Measurements from ENCODE around the gene NKAIN2. TPM values are rescaled to one million over a fixed set of nuclear protein-coding genes. Genes with fewer than 3 reads are reported as not detected.
"Not testable (repeated sequence)": the region's sequence is repeated elsewhere in the genome, so short reads cannot be mapped to it uniquely, and the experiment has no call there.

Gene NKAIN2
- total RNA-seq, 1 experiment from 2014 or later: not detected

DNA sequence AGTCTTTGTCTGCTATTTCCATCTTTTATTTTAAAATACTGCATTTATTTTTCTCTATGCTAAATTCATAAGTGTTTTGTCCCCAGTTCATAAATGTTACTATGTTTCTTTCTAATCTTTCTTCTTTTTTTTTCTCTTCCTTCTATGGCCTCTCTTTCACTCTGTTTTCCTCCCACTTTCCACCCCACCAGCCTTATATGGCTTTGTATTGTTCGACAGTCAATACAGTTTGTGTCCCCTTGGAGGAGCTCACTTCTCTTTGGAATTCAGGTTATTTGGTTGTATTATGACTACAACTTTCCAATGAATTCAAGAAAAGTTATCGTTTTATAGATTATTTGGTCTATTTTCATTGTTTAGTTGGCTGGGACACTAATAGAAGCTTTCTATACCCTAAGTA, 393.5 kb downstream of the NKAIN2 start:
- peak; percentile 3 for DNase-seq (ENCODE audit: low read depth)

DNA sequence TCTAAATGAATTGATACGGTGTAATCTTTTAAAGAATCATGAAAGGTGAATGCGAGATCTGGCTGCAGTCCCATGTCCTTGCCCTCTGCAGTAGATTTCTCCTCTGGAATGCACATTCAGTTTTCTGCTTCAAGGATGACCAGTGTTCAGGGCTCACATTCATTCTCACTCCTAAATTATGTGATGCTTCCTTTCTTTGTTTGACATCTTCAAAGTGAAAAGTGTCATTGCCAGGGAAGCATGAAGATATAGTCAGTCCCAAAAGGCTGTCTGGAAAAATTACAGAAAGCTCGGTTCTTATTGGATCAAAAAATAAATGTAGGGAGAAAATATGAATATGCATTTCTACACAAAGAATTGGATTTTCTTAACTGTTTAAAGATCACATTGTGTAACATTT, 395.6 kb downstream of the NKAIN2 start:
- DNase-seq (ENCODE audit: low read depth): no peak

DNA sequence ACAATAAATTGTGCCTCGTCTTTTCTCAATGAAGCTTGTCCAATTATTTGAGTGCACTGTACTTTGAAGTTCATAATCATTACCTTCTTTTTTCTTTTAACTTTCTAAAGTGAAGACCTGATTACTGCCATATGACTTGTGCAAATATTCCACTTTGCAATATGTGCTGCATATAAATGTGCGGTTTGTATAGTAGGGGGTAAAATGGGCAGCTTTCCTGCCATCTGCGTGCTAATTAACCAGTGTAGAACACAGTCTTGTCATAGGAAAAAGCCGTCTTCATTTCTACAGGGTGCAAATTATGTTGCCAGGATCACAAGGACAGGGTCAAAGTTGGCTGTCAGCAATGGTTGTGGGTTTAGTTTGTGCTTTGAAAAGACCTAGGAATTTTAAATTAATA, 397.0 kb downstream of the NKAIN2 start:
- no peak for DNase-seq (ENCODE audit: low read depth)

DNA sequence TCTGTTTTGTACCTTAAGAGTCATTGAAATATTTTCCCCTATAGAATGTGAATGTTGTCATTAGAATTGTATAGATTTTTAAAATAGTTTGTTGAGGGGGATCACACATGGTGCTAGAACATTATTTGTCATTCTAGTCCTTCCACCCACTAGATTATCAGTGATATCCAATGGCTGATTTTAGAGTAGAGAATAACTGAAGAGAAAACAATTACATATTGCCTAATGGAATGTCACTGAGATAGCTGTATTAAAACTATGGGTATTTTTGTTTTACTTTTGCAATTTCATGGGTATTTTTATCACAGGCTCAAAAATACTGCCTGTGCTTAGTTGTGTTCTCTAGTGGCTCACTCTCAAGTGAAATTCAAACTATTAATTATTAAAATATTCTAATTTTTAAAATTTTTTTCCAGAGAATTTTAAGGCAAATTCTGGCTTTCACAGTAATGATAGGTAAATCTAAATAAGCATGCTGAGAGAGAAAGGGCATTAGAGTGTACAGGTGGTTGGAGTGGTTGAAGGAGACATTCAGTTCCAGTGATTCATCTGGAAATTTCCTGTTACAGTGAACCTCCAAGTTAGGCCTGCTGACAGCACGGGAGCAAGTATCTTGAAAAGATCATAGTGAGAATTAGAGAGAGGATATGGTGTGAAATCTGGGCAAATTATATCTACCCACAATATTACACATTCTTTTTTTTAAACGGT, 399.6 kb downstream of the NKAIN2 start:
- DNase-seq (ENCODE audit: low read depth): peak; percentile 66

DNA sequence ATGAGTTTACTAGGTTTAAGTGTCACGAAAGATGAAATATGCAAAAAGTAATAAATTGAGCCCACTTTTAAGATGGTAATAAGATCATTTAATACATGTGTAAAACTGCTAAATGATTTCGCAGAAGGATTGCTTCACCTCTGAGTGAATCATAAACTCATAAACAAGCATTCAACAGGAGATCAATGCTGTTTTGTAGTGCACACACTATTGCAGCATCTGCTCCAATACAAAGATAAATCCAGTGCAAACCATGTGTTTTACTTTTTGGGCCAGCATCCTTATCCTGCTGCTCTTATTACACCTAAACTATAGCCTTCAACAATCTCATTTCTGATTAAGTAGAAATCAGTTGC, 400.1 kb downstream of the NKAIN2 start:
- DNase-seq (ENCODE audit: low read depth): no peak

DNA sequence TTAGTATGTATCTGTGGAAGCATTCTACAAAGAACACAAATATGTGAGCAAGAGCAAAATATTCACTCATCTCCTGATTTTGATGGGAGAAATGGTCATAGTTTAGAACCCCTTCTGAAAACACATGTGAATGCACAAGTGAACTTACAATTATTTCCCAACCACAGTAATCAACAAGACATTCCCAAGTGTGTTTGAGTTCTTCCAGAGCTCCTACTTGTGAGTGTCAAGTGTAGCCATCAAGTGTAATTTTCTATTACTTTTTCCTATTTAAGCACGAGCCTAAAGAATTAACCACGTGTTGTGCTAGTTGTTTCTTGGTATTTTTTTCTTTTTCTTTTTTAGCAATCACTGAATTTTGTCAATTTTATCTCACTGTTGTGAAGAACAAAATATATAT, 402.3 kb downstream of the NKAIN2 start:
- no peak for DNase-seq (ENCODE audit: low read depth)

DNA sequence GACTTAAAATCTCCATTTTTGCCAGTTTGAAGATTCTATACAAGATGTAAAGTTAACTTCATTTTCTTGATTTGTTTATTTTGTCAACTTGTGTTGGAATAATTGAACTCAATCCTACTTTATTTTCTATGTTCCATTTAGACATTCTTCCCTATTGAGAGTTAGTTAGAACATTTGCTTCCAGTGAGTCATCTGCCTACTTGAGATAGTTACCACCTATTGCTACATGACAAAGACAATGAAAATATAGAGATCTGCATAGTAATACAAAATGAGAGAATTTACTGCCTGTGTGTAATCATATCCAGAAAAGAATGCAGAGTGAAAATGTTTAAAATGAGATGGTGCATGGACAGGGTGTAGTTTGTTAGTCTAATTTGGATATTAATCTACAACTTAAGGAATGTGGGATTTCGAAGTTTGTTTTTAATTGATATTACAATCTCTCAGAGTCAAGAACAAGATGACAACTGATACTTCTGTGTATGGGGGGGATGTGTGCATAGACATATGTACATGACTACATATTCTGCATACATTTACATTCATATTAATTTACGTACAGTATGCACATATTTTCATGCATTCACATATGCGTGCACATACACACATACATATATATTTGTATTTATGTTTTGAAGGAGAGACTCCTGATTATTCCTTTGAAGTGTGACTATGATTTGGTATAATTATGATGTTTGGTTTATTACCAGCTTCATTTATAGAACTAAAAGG, 420.1 kb downstream of the NKAIN2 start:
- DNase-seq (ENCODE audit: low read depth): peak; percentile 47

DNA sequence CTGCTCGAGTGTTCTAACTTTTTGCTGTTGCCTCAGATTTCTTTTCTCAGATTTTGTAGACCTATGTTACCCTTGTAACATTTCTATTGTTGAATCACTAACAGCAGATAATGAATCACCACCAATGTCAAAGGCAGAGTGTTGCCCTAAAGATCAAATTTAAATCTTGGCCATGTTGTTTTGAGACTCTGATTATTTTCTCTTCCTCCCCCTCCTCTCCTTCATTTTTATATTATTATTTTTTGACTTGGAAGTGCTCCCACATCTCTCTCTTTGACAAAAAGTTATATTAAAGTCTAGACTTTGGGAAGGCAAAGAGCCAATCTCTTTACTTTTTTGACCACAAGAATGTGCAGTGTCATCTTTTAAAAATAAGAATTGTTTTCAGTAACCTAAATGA, 422.7 kb downstream of the NKAIN2 start:
- DNase-seq (ENCODE audit: low read depth): peak; percentile 51

DNA sequence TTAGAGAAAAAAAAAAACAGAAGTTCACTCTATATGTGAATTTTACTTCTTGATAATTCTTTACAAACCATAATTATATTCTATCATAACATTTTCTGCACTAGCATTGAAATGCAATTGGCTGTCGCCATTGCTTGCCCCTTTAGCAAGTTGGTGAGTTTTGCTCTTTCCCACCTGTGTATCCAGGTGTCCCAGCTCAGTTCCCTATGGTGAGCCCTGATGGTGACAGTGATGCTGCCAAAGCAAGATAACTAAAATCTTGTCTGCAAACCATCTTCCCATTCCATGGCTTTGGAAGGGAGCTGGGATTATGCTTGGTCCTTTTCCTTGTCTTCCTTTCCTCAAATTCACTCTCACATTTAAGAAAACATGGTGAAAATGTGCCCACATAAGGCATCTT, 429.6 kb downstream of the NKAIN2 start:
- DNase-seq (ENCODE audit: low read depth): no peak

DNA sequence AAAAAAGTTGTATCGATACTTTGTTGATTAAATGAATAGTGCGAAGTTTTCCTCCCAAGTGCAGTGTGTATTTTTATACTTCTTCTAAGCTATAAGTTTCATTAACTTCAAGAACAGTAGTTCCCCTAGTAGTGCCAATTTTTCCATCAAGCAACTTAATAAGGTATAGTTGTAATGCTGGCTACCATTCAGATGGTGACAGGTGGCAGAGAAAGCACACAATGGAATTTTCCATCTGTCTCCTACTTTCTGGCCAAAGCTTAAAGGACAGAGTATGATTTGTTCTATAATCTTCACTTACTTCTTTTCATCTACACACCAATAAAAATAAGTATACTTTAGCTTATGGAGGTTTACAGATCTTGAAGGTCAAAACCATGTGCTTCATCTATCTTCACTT, 431.1 kb downstream of the NKAIN2 start:
- DNase-seq (ENCODE audit: low read depth): no peak

DNA sequence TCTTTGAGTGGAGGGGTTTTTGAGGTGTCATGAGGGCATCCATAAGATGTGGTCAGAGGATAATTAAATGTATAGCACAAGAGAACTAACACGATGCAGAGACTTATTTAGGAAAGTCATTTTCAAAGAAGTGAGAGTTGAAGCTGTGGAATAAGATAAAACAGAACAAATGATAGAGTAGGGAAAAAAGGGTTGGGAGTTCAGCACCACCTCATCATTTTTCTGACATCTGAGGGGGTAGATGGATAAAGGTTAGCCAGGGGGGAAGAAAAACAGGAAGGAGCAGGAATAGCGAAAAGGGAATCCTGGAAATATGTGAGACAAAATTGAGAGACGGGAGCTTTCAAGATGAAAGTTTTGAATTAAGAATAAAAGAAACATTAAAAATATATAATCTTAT, 434.2 kb downstream of the NKAIN2 start:
- DNase-seq (ENCODE audit: low read depth): no peak

DNA sequence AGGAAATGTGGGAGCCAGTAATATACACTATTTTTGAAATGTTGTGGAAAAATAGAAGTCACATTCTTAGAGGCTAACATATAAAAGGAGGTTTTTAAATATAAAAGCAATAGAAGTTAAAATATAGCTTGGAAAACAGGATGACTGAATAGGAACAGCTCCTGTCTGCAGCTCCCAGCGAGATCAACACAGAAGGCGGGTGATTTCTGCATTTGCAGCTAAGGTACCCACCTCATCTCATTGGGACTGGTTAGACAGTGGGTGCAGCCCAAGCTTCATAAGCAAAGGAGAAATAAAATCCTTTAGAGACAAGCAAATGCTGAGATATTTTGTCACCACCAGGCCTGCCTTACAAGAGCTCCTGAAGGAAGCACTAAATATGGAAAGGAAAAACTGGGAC, 434.7 kb downstream of the NKAIN2 start:
- DNase-seq (ENCODE audit: low read depth): not testable (repeated sequence)

DNA sequence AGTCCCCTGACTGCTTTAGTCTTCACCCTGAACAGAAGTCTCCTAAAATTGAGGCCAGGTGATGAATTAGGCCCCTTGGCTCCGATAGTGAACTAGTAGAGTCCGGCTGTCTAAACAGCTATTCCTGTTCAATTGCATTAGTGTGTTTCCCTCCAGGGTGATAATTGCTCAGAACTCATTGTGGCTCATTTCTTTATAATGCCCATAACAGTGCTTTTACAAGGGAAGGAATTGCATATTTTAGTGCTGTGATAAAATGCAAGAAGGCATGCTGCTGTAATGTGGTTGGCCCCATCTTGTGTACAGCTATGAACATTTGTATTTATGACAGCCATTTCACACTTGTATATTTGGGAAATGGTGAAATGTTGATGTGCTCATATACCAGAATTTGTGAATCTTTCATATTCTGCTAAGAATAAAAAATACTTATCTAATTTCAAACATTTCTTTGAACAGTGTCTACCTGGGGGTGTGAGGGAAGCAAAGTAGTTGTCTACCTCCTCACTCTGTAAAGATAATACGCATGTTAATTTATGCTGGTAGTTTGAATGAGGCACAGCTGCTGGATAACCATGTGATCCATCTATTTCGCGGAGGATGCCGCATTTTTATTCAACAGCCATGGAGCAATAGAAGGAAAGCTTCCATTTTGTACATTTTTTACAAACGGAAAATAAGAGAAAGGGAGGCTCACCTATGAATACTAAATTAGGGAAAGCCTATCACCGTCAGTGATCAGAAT, 451.4 kb downstream of the NKAIN2 start:
- no peak for DNase-seq (ENCODE audit: low read depth)

DNA sequence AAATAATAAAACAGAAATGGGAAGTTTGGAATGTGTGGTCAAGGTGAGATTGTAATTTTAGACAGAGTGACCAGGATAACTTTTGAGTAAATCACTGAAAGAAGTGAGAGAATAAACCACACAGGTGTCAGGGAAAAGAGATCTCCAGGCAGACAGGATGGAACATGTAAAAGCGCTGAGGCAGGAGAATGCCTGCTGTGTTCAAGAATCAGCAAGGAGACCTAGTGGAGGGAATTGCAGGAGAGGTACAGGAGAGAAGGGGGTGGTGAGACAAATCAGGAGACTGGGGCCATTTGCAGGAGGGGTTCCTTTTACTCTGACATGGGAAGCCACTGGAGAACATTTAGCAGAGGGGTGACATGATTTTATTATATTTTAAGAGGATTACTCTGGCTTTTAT, 456.7 kb downstream of the NKAIN2 start:
- DNase-seq (ENCODE audit: low read depth): no peak

DNA sequence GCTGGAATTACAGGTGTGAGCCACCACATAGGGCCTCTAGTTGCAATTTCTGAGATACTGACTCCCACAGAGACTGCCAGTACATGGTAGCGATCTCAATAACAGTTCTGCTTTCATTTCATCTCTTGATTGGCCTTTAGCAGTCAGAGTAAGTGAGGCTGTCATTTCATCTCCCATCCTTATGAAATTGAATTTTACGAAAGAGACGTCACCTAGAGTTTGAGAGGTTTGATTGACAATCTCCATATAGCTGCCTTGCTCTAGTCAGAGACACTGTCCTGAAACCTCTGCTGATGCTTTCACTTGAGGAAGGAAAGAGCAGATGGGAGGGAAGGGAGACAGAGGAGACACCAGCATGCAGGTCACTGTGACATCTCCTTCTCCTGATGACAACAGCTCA, 466.1 kb downstream of the NKAIN2 start:
- DNase-seq (ENCODE audit: low read depth): no peak

DNA sequence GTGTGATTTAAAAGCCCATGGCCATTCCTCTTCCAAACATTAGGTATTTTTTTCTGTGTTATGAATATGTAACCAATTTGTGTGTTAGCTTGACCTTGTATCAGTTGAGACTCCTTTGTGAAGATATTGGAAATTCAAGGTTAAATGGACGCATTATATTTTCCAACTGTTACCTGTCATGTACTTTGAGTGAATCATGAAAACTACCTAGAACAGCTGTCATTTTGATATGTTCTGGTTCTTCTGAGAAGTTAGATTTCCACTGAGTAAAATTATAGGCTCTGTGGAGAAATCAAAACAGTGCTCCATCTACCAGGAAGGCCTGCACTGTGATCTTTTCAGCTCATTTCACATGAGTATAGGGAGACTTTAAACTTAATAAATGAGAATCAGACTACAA, 470.0 kb downstream of the NKAIN2 start:
- no peak for DNase-seq (ENCODE audit: low read depth)

DNA sequence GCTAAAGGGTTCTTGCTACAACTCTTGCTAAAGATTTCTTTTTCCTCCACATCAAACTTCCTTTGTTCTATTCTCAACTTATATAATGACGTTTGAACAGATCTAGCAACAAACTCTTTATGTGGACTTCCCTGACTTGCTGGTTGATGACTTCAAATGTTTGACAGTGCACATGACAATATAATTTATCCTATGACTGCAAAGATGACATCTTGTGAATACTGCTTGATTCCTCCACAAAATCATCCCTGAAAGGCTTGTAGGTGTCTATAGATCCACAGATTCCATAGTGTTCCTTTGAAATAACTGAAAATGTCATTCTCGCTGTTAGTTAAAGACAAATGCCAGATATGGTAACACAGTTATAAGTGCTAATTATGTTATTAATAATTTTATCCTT, 478.9 kb downstream of the NKAIN2 start:
- DNase-seq (ENCODE audit: low read depth): no peak

DNA sequence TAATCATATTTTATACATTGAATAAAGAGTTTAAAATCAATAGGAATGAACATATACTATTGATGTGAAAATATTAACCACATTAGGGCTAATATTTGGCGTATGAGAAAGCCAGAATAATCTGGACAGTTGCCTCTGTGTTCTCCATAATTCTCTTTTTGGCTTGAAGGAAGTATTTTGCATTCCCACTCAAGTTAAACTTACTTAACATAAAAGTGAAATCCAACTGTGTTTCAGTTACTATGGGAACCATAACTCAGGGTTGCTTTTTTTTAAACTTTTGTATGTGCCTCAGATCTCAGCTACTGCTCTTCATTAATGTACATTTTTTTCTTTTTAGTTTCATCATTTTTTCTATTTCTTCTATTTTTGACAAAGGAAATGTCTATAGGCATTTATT, 479.8 kb downstream of the NKAIN2 start:
- DNase-seq (ENCODE audit: low read depth): no peak

DNA sequence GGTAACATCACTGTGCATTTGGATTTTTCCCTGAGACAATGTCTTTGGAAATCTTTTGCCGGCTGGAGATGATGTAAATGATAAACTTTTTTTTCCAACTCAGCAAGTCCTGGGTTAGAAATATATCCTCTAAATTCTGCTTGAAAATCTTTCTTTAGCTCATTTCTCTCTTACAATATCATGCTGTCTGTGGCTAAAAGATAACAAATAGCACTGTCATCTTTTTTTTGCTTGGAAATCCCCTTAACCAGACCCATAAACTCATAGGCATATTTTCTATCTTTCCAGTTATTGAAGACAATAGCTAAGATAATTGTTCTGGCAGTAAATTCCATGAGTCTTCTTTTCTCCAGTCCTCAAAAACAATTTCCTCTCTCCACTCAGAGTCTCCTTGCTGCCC, 481.5 kb downstream of the NKAIN2 start:
- DNase-seq (ENCODE audit: low read depth): no peak

DNA sequence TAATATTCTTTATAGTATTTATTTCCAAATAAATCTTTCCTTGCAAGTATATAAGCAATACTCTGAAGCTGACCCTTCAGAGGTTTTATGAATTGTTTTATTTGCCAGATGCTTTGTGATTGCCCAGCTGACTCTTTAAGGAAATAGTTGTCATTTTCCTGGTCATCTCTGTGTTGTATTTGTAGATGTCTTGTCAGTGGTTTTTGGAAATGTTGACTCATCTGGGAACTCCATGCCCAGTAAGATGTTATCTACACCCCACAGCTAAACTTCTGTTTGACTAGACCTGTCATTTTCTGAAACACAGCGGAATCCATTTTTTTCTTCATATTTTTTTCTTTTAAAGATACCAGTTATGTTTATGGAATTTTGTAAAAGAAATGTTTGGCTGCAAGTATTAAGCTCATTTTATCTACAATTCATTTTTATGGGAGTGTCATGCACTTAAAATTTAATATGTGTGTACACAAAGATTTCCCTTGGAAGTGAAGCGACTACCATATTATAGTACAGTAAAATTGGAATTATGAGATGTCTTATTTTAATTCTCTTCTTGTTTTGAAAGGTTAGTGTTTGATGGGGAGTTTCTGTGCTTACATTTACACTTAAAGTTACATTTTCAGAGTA, 491.0 kb downstream of the NKAIN2 start:
- peak; percentile 52 for DNase-seq (ENCODE audit: low read depth)

DNA sequence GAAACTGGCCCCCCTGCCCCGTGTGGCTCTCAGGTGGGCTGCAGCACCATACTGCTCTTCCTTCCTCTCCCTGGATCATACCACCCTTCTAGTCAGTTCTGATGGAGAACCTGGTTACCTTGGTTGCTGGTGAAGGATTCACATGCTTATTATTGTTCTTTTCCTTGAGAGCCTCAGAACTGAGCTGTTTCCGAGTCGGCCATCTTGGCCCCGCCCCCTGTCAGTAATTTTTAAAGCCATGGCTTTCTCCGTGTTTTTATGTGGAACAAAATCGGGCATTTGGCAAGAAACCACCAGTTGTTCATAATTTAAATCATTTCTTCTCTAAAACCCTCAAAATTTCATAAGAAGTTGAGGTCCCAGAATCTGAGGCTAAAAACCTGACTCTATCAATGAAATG, 493.8 kb downstream of the NKAIN2 start:
- DNase-seq (ENCODE audit: low read depth): no peak

DNA sequence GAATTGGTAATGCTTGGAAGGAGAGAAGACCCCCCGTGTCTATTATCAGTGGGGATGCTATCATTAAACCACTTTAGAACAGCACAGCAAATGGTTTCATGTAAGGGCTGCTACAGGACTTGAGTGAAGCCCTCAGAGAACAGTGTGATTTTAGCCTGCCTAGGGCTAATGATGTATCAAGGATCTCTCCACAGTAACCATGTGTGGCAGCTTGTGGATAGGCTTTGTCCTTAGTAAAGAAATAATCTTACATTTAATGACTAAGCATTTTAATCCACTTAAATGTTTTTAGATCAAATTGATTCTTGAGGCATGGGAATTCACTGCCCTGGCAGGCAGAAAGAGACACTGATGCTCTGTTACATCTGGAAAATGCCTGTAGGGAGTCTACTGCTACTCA, 495.1 kb downstream of the NKAIN2 start:
- no peak for DNase-seq (ENCODE audit: low read depth)

Measured in HT1080 (cell line).